Neural cell (in vitro differentiated cells): Measurements from ENCODE around the gene SLC16A8. TPM values are rescaled to one million over a fixed set of nuclear protein-coding genes. Genes with fewer than 3 reads are reported as not detected.

ENCODE experiments used
- H2AFZ ChIP-seq: fragments of 200-600, 300-800 bp; sonication (generic), shearing (Covaris generic); 2 replicates; pipeline ENCODE4 v1.6.0; 2014; ENCODE audit warnings: low read depth, mild to moderate bottlenecking, antibody characterized with exemption, low read length, moderate library complexity
- H3F3A ChIP-seq: fragments of 200-600 bp; shearing (Covaris generic); 2 replicates; pipeline ENCODE4 v1.6.1; 2016; ENCODE audit warnings: mild to moderate bottlenecking, moderate library complexity, mixed read lengths, antibody characterized with exemption, low read length; ENCODE audit not compliant: insufficient read depth, poor library complexity, severe bottlenecking
- H3K27ac ChIP-seq: fragments of 200-600, 300-800 bp; sonication (generic), shearing (Covaris generic); 2 replicates; pipeline ENCODE4 v1.5.1; 2014; ENCODE audit warnings: mild to moderate bottlenecking, low read length, moderate library complexity
- H3K27me3 ChIP-seq: fragments of 300-800, 200-600 bp; sonication (generic), shearing (Covaris generic); 2 replicates; pipeline ENCODE4 v1.6.0; 2014; ENCODE audit warnings: mild to moderate bottlenecking, low read depth, low read length, moderate library complexity; ENCODE audit not compliant: insufficient read depth
- H3K36me3 ChIP-seq: fragments of 300-800, 200-600 bp; sonication (generic), shearing (Covaris generic); 2 replicates; pipeline ENCODE4 v1.5.1; 2014; ENCODE audit warnings: mild to moderate bottlenecking, antibody characterized with exemption, low read length, moderate library complexity; ENCODE audit not compliant: insufficient read depth
- H3K4me2 ChIP-seq: fragments of 300-800, 200-600 bp; sonication (generic), shearing (Covaris generic); 2 replicates; pipeline ENCODE4 v1.6.0; 2014; ENCODE audit warnings: mild to moderate bottlenecking, low read length
- H3K4me3 ChIP-seq: fragments of 300-800, 200-600 bp; sonication (generic), shearing (Covaris generic); 2 replicates; pipeline ENCODE4 v1.5.1; 2014; ENCODE audit warnings: mild to moderate bottlenecking, low read length, moderate library complexity
- H3K79me2 ChIP-seq: fragments of 200-600 bp; shearing (Covaris generic); replicated peaks from 2 replicates; pipeline ENCODE4 v1.6.0; 2014; ENCODE audit warnings: mild to moderate bottlenecking, low read length, moderate library complexity; ENCODE audit not compliant: insufficient read depth
- H3K9ac ChIP-seq: fragments of 300-800, 200-600 bp; sonication (generic), shearing (Covaris generic); 2 replicates; pipeline ENCODE4 v1.6.1; 2016; ENCODE audit warnings: mild to moderate bottlenecking, low read length, mixed read lengths
- H3K9me2 ChIP-seq: fragments of 200-600 bp; shearing (Covaris generic); 2 replicates; pipeline ENCODE4 v1.6.1; 2016; ENCODE audit warnings: mild to moderate bottlenecking, low read length, mixed read lengths; ENCODE audit not compliant: insufficient read depth
- H3K9me3 ChIP-seq: fragments of 200-600, 300-800 bp; sonication (generic), shearing (Covaris generic); 2 replicates; pipeline ENCODE4 v1.6.1; 2016; ENCODE audit warnings: mild to moderate bottlenecking, mixed run types, low read length, moderate library complexity, mixed read lengths
- H4K20me1 ChIP-seq: fragments of 200-600 bp; shearing (Covaris generic); 2 replicates; pipeline ENCODE4 v1.6.1; 2016; ENCODE audit warnings: mild to moderate bottlenecking, mixed run types; ENCODE audit not compliant: insufficient read depth
- CTCF ChIP-seq: fragments of 450-650 bp; IDR thresholded peaks from 2 replicates; pipeline ENCODE4 v1.5.1; 2014; ENCODE audit warnings: antibody characterized with exemption, mild to moderate bottlenecking, moderate library complexity; ENCODE audit not compliant: poor library complexity, severe bottlenecking
- EP300 ChIP-seq: fragments of 450-650 bp; conservative IDR thresholded peaks from 2 replicates; pipeline ENCODE4 v1.6.1; 2014; ENCODE audit warnings: antibody characterized with exemption, mild to moderate bottlenecking, moderate library complexity; ENCODE audit not compliant: poor library complexity, severe bottlenecking
- EZH2 ChIP-seq: fragments of 200-600, 300-800 bp; shearing (Covaris generic), sonication (generic); IDR thresholded peaks from 2 replicates; pipeline ENCODE4 v1.6.1; 2014; ENCODE audit warnings: antibody characterized with exemption, low read length, borderline replicate concordance, mild to moderate bottlenecking; ENCODE audit not compliant: insufficient read depth, poor library complexity, severe bottlenecking
- MXI1 ChIP-seq: fragments of 450-650 bp; conservative IDR thresholded peaks from 2 replicates; pipeline ENCODE4 v1.6.1; 2014; ENCODE audit warnings: antibody characterized with exemption, mild to moderate bottlenecking; ENCODE audit not compliant: poor library complexity, severe bottlenecking
- POLR2AphosphoS5 ChIP-seq: IDR thresholded peaks from 2 replicates; pipeline ENCODE4 v1.6.1; 2012
- RAD21 ChIP-seq: fragments of 450-650 bp; conservative IDR thresholded peaks from 2 replicates; pipeline ENCODE4 v1.6.1; 2014; ENCODE audit warnings: antibody characterized with exemption, mild to moderate bottlenecking, moderate library complexity
- REST ChIP-seq: IDR thresholded peaks from 2 replicates; pipeline ENCODE4 v1.6.1; 2012; ENCODE audit warnings: borderline replicate concordance
- SMC3 ChIP-seq: fragments of 450-650 bp; conservative IDR thresholded peaks from 2 replicates; pipeline ENCODE4 v1.6.1; 2014; ENCODE audit warnings: antibody characterized with exemption, mild to moderate bottlenecking, moderate library complexity; ENCODE audit not compliant: poor library complexity
- TAF1 ChIP-seq: IDR thresholded peaks from 2 replicates; pipeline ENCODE4 v1.6.1; 2012; ENCODE audit warnings: low read depth
- polyA plus RNA-seq: library from polyadenylated mRNA; depleted of rRNA; stranded (reverse); fragments of >200 nt; gene quantifications from 2 replicates; pipeline ENCODE4 v1.2.3, GENCODE V29; 2014

The SLC16A8 gene
- polyA plus RNA-seq, 1 donor from 2014 or later, result not detected

- TF ChIP-seq SMC3 (no peak), MXI1 (no peak), REST (no peak), EZH2 (no peak), POLR2AphosphoS5 (no peak), RAD21 (no peak), TAF1 (no peak), EP300 (no peak), CTCF (no peak)
- Histone ChIP-seq H3K9me3 (no peaks in the 10 kb centered on the region), H4K20me1 (no peaks in the 10 kb centered on the region), H3K4me3 (no peak overlapping the region), H3K27ac (no peak overlapping the region), H2AFZ (no peak overlapping the region), H3K9me2 (no peaks in the 10 kb centered on the region), H3K79me2 (no peaks in the 10 kb centered on the region), H3K9ac (no peak overlapping the region), H3K36me3 (no peaks in the 10 kb centered on the region), H3F3A (no peaks in the 10 kb centered on the region), H3K4me2 (no peak overlapping the region), H3K27me3 (no peaks in the 10 kb centered on the region)
These were observed 4.9 kb upstream of the SLC16A8 start for GRCh38 chr22:38088629-38089473.

GRCh38 chr22:38087855-38088254, 3.9 kb upstream of the SLC16A8 start:
- Histone ChIP-seq H3F3A (no peaks in the 10 kb centered on the region), H3K79me2 (no peaks in the 10 kb centered on the region), H3K9me3 (no peaks in the 10 kb centered on the region), H3K9ac (no peak overlapping the region), H3K27me3 (no peaks in the 10 kb centered on the region), H2AFZ (no peak overlapping the region), H3K4me2 (no peak overlapping the region), H3K4me3 (no peak overlapping the region), H3K9me2 (no peaks in the 10 kb centered on the region), H4K20me1 (no peaks in the 10 kb centered on the region), H3K27ac (no peak overlapping the region), H3K36me3 (no peaks in the 10 kb centered on the region)
- no peak for TF ChIP-seq POLR2AphosphoS5
- TF ChIP-seq CTCF, result no peak
